ENCODE data around the gene HLA-DOA. TPM values are rescaled to one million over a fixed set of nuclear protein-coding genes. Genes with fewer than 3 reads are reported as not detected.

The HLA-DOA gene
- total RNA-seq, 1 experiment from 2014 or later, result 0.58 TPM

DNA sequence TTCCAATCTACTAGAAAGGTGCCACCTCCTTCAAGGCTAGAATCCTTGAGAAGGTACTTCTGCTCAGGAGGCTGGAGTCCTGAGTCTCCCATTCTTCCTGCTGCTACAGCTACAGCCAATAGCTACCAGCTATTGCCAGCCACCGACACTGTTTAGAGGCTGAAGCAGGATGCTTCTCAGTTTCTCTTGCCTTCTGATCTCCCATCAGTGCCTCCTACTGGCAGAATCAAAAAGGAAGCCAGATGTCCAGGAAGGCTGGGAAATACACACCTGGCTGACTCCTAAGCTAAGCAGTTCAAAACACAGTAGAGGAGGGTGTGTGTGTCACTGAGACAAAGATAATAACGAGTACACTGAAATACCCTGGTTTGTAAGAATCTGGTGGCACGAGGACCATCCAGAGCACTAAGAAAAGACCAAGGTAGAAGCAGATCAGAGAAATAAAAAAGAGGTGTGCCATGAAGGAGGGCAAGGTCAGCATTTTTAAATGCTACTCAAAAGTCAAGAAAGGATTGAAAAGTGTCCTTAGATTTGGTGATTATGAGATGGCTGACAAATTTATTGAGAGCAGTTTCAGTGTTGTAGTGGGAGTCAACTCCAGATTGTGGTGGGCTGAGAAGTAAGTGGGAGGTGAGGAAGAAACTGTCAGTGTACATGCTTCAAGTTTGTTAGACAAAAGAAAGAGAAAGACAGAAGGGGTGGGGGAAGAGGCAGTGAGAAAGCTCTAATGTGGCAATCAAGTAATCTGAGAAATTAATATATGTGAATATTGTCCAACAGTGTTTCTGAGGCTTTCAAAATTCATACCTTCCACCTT, 54.2 kb downstream of the HLA-DOA start:
- Histone ChIP-seq H3K9me3 (ENCODE audit: low read depth, low read length, poor library complexity, severe bottlenecking) (no peaks in the 10 kb centered on the region), H3K36me3 (ENCODE audit: insufficient read depth, low read length, poor library complexity, severe bottlenecking) (no peaks in the 10 kb centered on the region), H3K27ac (ENCODE audit: low read depth, low read length, poor library complexity, severe bottlenecking) (no peak overlapping the region), H3K4me1 (ENCODE audit: insufficient read depth, low read length, poor library complexity, severe bottlenecking) (no peaks in the 10 kb centered on the region), H3K4me3 (ENCODE audit: low read depth, low read length, poor library complexity, severe bottlenecking) (no peak overlapping the region), H3K27me3 (replicated peaks; ENCODE audit: insufficient read depth, low read depth, low read length, poor library complexity) (no peaks in the 10 kb centered on the region)
- ChIA-PET POLR2A (ENCODE audit: low non-redundant PET) (interaction anchor here (0.6 to 0.7 kb wide), 2 partner anchors 11 to 66 kb away, joined by 3 to 7 read pairs; no protein-coding TSS in a partner anchor), CTCF (interaction anchor here (0.6 kb wide), 3 partner anchors 11 to 122 kb away, joined by 3 to 5 read pairs (median 3); no protein-coding TSS in a partner anchor)
- no peak for DNase-seq (ENCODE audit: low spot score)
- BruUV-seq (replicated peaks), result no TSS peak
- intact Hi-C loops (cut with micrococcal nuclease; ENCODE audit: unreplicated experiment), result no loop called here
- TF ChIP-seq, protein P1, sequence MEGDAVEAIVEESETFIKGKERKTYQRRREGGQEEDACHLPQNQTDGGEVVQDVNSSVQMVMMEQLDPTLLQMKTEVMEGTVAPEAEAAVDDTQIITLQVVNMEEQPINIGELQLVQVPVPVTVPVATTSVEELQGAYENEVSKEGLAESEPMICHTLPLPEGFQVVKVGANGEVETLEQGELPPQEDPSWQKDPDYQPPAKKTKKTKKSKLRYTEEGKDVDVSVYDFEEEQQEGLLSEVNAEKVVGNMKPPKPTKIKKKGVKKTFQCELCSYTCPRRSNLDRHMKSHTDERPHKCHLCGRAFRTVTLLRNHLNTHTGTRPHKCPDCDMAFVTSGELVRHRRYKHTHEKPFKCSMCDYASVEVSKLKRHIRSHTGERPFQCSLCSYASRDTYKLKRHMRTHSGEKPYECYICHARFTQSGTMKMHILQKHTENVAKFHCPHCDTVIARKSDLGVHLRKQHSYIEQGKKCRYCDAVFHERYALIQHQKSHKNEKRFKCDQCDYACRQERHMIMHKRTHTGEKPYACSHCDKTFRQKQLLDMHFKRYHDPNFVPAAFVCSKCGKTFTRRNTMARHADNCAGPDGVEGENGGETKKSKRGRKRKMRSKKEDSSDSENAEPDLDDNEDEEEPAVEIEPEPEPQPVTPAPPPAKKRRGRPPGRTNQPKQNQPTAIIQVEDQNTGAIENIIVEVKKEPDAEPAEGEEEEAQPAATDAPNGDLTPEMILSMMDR (conservative IDR thresholded peaks at IDR 0.05; ENCODE audit: low read depth, low read length), result peak; percentile 51
- TF ChIP-seq EZH2 (IDR thresholded peaks at IDR 0.05; ENCODE audit: borderline replicate concordance, low read depth, low read length, poor library complexity, severe bottlenecking), result no peak

DNA sequence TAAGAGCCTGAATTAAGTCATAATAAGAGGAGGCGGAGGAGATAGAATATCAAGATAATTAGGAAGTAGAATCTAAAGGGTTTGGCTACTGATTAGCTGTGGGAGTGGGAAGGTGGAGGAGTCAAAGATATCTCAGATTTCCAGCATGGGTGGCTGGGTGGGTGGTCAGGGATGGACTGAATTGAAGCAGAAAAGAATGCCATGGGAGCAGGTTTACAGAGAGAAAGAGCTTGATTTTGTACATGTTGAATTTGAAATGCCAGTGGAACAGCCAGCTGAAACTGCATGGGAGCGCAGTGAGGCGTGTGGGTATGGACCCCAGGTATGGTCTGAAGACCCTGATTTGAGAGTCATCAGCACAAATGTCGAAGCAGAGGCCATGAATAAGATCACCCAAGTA, 55.1 kb downstream of the HLA-DOA start:
- Histone ChIP-seq H3K4me3 (ENCODE audit: low read depth, low read length, poor library complexity, severe bottlenecking) (no peak overlapping the region), H3K9me3 (ENCODE audit: low read depth, low read length, poor library complexity, severe bottlenecking) (no peaks in the 10 kb centered on the region), H3K36me3 (ENCODE audit: insufficient read depth, low read length, poor library complexity, severe bottlenecking) (no peaks in the 10 kb centered on the region), H3K27ac (ENCODE audit: low read depth, low read length, poor library complexity, severe bottlenecking) (no peak overlapping the region), H3K27me3 (replicated peaks; ENCODE audit: insufficient read depth, low read depth, low read length, poor library complexity) (no peaks in the 10 kb centered on the region), H3K4me1 (ENCODE audit: insufficient read depth, low read length, poor library complexity, severe bottlenecking) (no peaks in the 10 kb centered on the region)
- intact Hi-C loops (cut with micrococcal nuclease; ENCODE audit: unreplicated experiment), result no loop called here
- POLR2A ChIA-PET (ENCODE audit: low non-redundant PET), result no interaction called here
- BruUV-seq (replicated peaks), result no TSS peak
- TF ChIP-seq EZH2 (IDR thresholded peaks at IDR 0.05; ENCODE audit: borderline replicate concordance, low read depth, low read length, poor library complexity, severe bottlenecking), result no peak
- TF ChIP-seq, protein P1 (conservative IDR thresholded peaks at IDR 0.05; ENCODE audit: low read depth, low read length), result no peak
- CTCF ChIA-PET, result interaction anchor here (0.6 to 2.1 kb wide), 5 partner anchors 12 to 76 kb away, joined by 3 to 15 read pairs (median 5); no protein-coding TSS in a partner anchor
- no peak for DNase-seq (ENCODE audit: low spot score)

Other genes starting within 250 kb of the HLA-DOA start
- not detected in 2 replicates for gene HLA-DQB2, start 246.1 kb downstream of the HLA-DOA start, total RNA-seq (2021)
- gene HLA-DOB, start 192.6 kb downstream of the HLA-DOA start, total RNA-seq (2021), result 2.0 and 2.8 TPM in 2 replicates
- gene TAP2, start 170.9 kb downstream of the HLA-DOA start, total RNA-seq (2021), result 39.2 and 46.5 TPM in 2 replicates
- 20.2 and 21.8 TPM in 2 replicates for gene PSMB8, start 165.5 kb downstream of the HLA-DOA start, total RNA-seq (2021)
- 11.7 and 12.3 TPM in 2 replicates for gene TAP1, start 155.9 kb downstream of the HLA-DOA start, total RNA-seq (2021)
- gene PSMB9, start 155.4 kb downstream of the HLA-DOA start, total RNA-seq (2021), result 4.3 and 6.8 TPM in 2 replicates
- gene HLA-DMB, start 68.6 kb downstream of the HLA-DOA start, total RNA-seq (2021), result 0.34 and 0.46 TPM in 2 replicates
- gene HLA-DMA, start 56.5 kb downstream of the HLA-DOA start, total RNA-seq (2021), result 1.4 and 1.9 TPM in 2 replicates
- gene BRD2, start 41.0 kb downstream of the HLA-DOA start, total RNA-seq (2021), result 276 and 335 TPM in 2 replicates
- gene HLA-DPA1, start 64.1 kb upstream of the HLA-DOA start, total RNA-seq (2021), result 0.35 and 0.43 TPM in 2 replicates
- gene HLA-DPB1, start 66.4 kb upstream of the HLA-DOA start, total RNA-seq (2021), result 2.3 and 2.7 TPM in 2 replicates
- 1.6 and 1.9 TPM in 2 replicates for gene COL11A2, start 182.9 kb upstream of the HLA-DOA start, total RNA-seq (2021)
- 42.7 and 43.6 TPM in 2 replicates for gene RXRB, start 191.1 kb upstream of the HLA-DOA start, total RNA-seq (2021)
- 119 and 124 TPM in 2 replicates for gene SLC39A7, start 191.3 kb upstream of the HLA-DOA start, total RNA-seq (2021)
- 5.9 and 11.0 TPM in 2 replicates for gene HSD17B8, start 195.1 kb upstream of the HLA-DOA start, total RNA-seq (2021)
- 43.3 and 47.5 TPM in 2 replicates for gene RING1, start 198.9 kb upstream of the HLA-DOA start, total RNA-seq (2021)